Mucosa of rectum (tissue), 2 donors: ENCODE measurements around the gene KIAA1671.

Source experiments
- H3K27ac ChIP-seq, 2 donors: one replicate each; pipeline ENCODE4 v1.7.0; 2013; ENCODE audit warnings: inconsistent platforms in 2 of 2, low read depth in 2 of 2, low read length in 2 of 2
- H3K27me3 ChIP-seq, 2 donors: one replicate each; pipeline ENCODE4 v1.7.0; 2013; ENCODE audit warnings: low read length in 2 of 2; ENCODE audit not compliant: control insufficient read depth in 2 of 2, insufficient read depth in 2 of 2
- H3K36me3 ChIP-seq, 2 donors: one replicate each; pipeline ENCODE4 v1.7.0; 2013; ENCODE audit warnings: low read length in 2 of 2; ENCODE audit not compliant: control insufficient read depth in 2 of 2, insufficient read depth in 2 of 2
- H3K4me1 ChIP-seq, 2 donors: one replicate each; pipeline ENCODE4 v1.7.0; 2013; ENCODE audit warnings: low read length in 2 of 2, mild to moderate bottlenecking in 1 of 2; ENCODE audit not compliant: control insufficient read depth in 2 of 2, insufficient read depth in 2 of 2
- H3K4me3 ChIP-seq, 2 donors: one replicate each; pipeline ENCODE4 v1.7.0; 2013; ENCODE audit warnings: low read length in 2 of 2
- H3K9ac ChIP-seq, 2 donors: one replicate each; pipeline ENCODE4 v1.7.0; 2013; ENCODE audit warnings: low read length in 2 of 2, low read depth in 1 of 2, mild to moderate bottlenecking in 1 of 2
- H3K9me3 ChIP-seq, 2 donors: one replicate each; pipeline ENCODE4 v1.7.0; 2013; ENCODE audit warnings: low read length in 2 of 2; ENCODE audit not compliant: control insufficient read depth in 2 of 2
- donor health status: healthy.
- donor health status: Normal muscosa, but diverticular disease.

KIAA1671 gene

GRCh38 chr22:25208328-25208727, 255.8 kb downstream of the KIAA1671 start:
- Histone ChIP-seq H3K27ac (no peak overlapping the region), H3K4me1 (peaks cover 0 to 4% of the 10 kb centered on the region in 2 donors), H3K4me3 (no peak overlapping the region), H3K9ac (no peak overlapping the region), H3K27me3 (no peaks in the 10 kb centered on the region), H3K36me3 (peaks cover 0 to 3% of the 10 kb centered on the region in 2 donors), H3K9me3 (no peaks in the 10 kb centered on the region)

GRCh38 chr22:25208743-25209505, 256.4 kb downstream of the KIAA1671 start:
- no peaks in the 10 kb centered on the region for H3K9me3 ChIP-seq
- no peaks in the 10 kb centered on the region for H3K27me3 ChIP-seq
- H3K4me3 ChIP-seq, result no peak overlapping the region
- H3K36me3 ChIP-seq, result no peaks in the 10 kb centered on the region
- no peak overlapping the region for H3K9ac ChIP-seq
- no peak overlapping the region for H3K27ac ChIP-seq
- H3K4me1 ChIP-seq, result peaks cover 0 to 4% of the 10 kb centered on the region in 2 donors

- Histone ChIP-seq H3K36me3 (no peaks in the 10 kb centered on the region), H3K9ac (no peak overlapping the region), H3K27me3 (no peaks in the 10 kb centered on the region), H3K27ac (no peak overlapping the region), H3K4me3 (no peak overlapping the region), H3K9me3 (no peaks in the 10 kb centered on the region), H3K4me1 (peaks cover 0 to 4% of the 10 kb centered on the region in 2 donors)
Measured at GRCh38 chr22:25210793-25211192, 258.3 kb downstream of the KIAA1671 start.

GRCh38 chr22:25212337-25212736, 259.8 kb downstream of the KIAA1671 start:
- no peaks in the 10 kb centered on the region for H3K27me3 ChIP-seq
- no peaks in the 10 kb centered on the region for H3K9me3 ChIP-seq
- H3K36me3 ChIP-seq, result no peaks in the 10 kb centered on the region
- H3K4me1 ChIP-seq, result peaks cover 0 to 4% of the 10 kb centered on the region in 2 donors
- H3K4me3 ChIP-seq, result no peak overlapping the region
- no peak overlapping the region for H3K27ac ChIP-seq
- H3K9ac ChIP-seq, result no peak overlapping the region

- Histone ChIP-seq H3K4me3 (no peak overlapping the region), H3K9me3 (no peaks in the 10 kb centered on the region), H3K27ac (no peak overlapping the region), H3K4me1 (peaks cover 0 to 3% of the 10 kb centered on the region in 2 donors), H3K27me3 (no peaks in the 10 kb centered on the region), H3K9ac (no peak overlapping the region), H3K36me3 (no peaks in the 10 kb centered on the region)
Measured at GRCh38 chr22:25213221-25213620, 260.7 kb downstream of the KIAA1671 start.

- no peaks in the 10 kb centered on the region for H3K4me1 ChIP-seq
- H3K27ac ChIP-seq, result no peak overlapping the region
- peaks cover 0 to 1% of the 10 kb centered on the region in 2 donors for H3K27me3 ChIP-seq
- H3K9me3 ChIP-seq, result no peaks in the 10 kb centered on the region
- H3K9ac ChIP-seq, result no peak overlapping the region
- no peak overlapping the region for H3K4me3 ChIP-seq
- no peaks in the 10 kb centered on the region for H3K36me3 ChIP-seq
Measured at GRCh38 chr22:25216230-25216629, 263.7 kb downstream of the KIAA1671 start.

- Histone ChIP-seq H3K9ac (no peak within 1 kb of the TSS), H3K27me3 (peaks cover 0 to 5% of the 10 kb centered on the region in 2 donors), H3K27ac (no peak within 1 kb of the TSS), H3K9me3 (no peaks in the 10 kb centered on the region), H3K36me3 (no peaks in the 10 kb centered on the region), H3K4me3 (no peak within 1 kb of the TSS), H3K4me1 (no peaks in the 10 kb centered on the region)
Measured at GRCh38 chr22:25219211-25219689, 266.7 kb downstream of the KIAA1671 start, which contains the start of gene CRYBB2. Gene CRYBB2 (plus strand): TSS chr22:25219639. CDS start chr22:25221430, 1,791 bp downstream.

- no peak overlapping the region for H3K27ac ChIP-seq
Measured at GRCh38 chr22:25219948-25220442, 267.5 kb downstream of the KIAA1671 start.

GRCh38 chr22:25221790-25222189, 269.3 kb downstream of the KIAA1671 start:
- Histone ChIP-seq H3K9me3 (no peaks in the 10 kb centered on the region), H3K36me3 (no peaks in the 10 kb centered on the region), H3K27ac (no peak overlapping the region)

More at GRCh38 chr22:25219948-25220442, 267.5 kb downstream of the KIAA1671 start:
- Histone ChIP-seq H3K27me3 (peaks cover 0 to 5% of the 10 kb centered on the region in 2 donors), H3K9ac (no peak overlapping the region), H3K36me3 (no peaks in the 10 kb centered on the region), H3K9me3 (no peaks in the 10 kb centered on the region), H3K4me3 (no peak overlapping the region), H3K4me1 (no peaks in the 10 kb centered on the region)

GRCh38 chr22:25223269-25223850, 270.8 kb downstream of the KIAA1671 start:
- no peaks in the 10 kb centered on the region for H3K36me3 ChIP-seq
- H3K27me3 ChIP-seq, result peaks cover 0 to 7% of the 10 kb centered on the region in 2 donors
- H3K9me3 ChIP-seq, result no peaks in the 10 kb centered on the region
- H3K27ac ChIP-seq, result no peak overlapping the region
- H3K4me3 ChIP-seq, result no peak overlapping the region
- H3K4me1 ChIP-seq, result no peaks in the 10 kb centered on the region
- no peak overlapping the region for H3K9ac ChIP-seq

More at GRCh38 chr22:25221790-25222189, 269.3 kb downstream of the KIAA1671 start:
- H3K9ac ChIP-seq, result no peak overlapping the region
- no peaks in the 10 kb centered on the region for H3K4me1 ChIP-seq
- no peak overlapping the region for H3K4me3 ChIP-seq
- H3K27me3 ChIP-seq, result peaks cover 0 to 7% of the 10 kb centered on the region in 2 donors
